Small intestine (tissue), 7 donors: ENCODE data around the gene DPY19L1. TPM values are rescaled to one million over a fixed set of nuclear protein-coding genes. Genes with fewer than 3 reads are reported as not detected.
"Not testable (repeated sequence)": the region's sequence is repeated elsewhere in the genome, so short reads cannot be mapped to it uniquely, and the experiment has no call there.

ENCODE experiments used
- DNase-seq, 2 donors: peaks; one replicate each; pipeline versions ENCODE4 v3.0.0 to v3.0.0-alpha.2; 2013
- FAIRE-seq: peaks from 2 replicates; lab custom pipeline; 2012; peaks lifted over from hg19 to GRCh38; lab: Jason Lieb, UNC
- H3K27ac ChIP-seq, 3 donors: one replicate each; pipeline ENCODE4 v1.5.1; 2013; ENCODE audit warnings: low read length in 2 of 3, mild to moderate bottlenecking in 2 of 3, control low read depth in 1 of 3, inconsistent platforms in 1 of 3, low read depth in 1 of 3, moderate library complexity in 1 of 3
- H3K27me3 ChIP-seq, 3 donors: one replicate each; pipeline ENCODE4 v1.6.1; 2013; ENCODE audit warnings: low read length in 3 of 3, inconsistent platforms in 1 of 3; ENCODE audit not compliant: control insufficient read depth in 3 of 3, insufficient read depth in 3 of 3
- H3K36me3 ChIP-seq, 3 donors: one replicate each; pipeline ENCODE4 v1.6.1; 2013; ENCODE audit warnings: low read length in 3 of 3, inconsistent platforms in 1 of 3, low read depth in 1 of 3, mild to moderate bottlenecking in 1 of 3, moderate library complexity in 1 of 3; ENCODE audit not compliant: control insufficient read depth in 3 of 3, insufficient read depth in 2 of 3
- H3K4me1 ChIP-seq, 3 donors: one replicate each; pipeline ENCODE4 v1.6.1; 2013; ENCODE audit warnings: low read length in 2 of 3, inconsistent platforms in 1 of 3, low read depth in 1 of 3, mild to moderate bottlenecking in 1 of 3, moderate library complexity in 1 of 3; ENCODE audit not compliant: control insufficient read depth in 3 of 3, insufficient read depth in 2 of 3
- H3K4me3 ChIP-seq, 3 donors: one replicate each; pipeline ENCODE4 v1.5.1; 2013; ENCODE audit warnings: low read length in 3 of 3, control low read depth in 1 of 3, inconsistent platforms in 1 of 3, low read depth in 1 of 3, mild to moderate bottlenecking in 1 of 3, moderate library complexity in 1 of 3
- H3K9me3 ChIP-seq, 2 donors: one replicate each; pipeline ENCODE4 v1.6.1; 2013; ENCODE audit warnings: low read depth in 1 of 2, low read length in 1 of 2; ENCODE audit not compliant: control insufficient read depth in 2 of 2, insufficient read depth in 1 of 2
- whole genome bisulfite sequencing, 3 donors: extraction: QIAGEN DNeasy Blood & Tissue Kit; methylation state at CpG; one replicate each; pipeline ENCODE4 v1.1.7; 2013; 5-methylcytosine and 5-hydroxymethylcytosine counted together
- polyA plus RNA-seq, 4 donors: library from polyadenylated mRNA; stranded (reverse) in 3 of 4; unstranded in 1 of 4; fragments of 200-250 nt in 3 of 4; fragments of 120-200 nt in 1 of 4; gene quantifications; one replicate each; pipeline versions ENCODE4 v1.2.1 to v1.2.3, GENCODE V29; 2013
- donor health status: healthy with polysubstance abuse.
- donor health status: control.
- donor health status: control.
- donor health status: Bipolar disorder and iron deficiency.
- donor health status: healthy.

DPY19L1 gene
- polyA plus RNA-seq, 4 donors, result 0.89 to 10.5 (median 5.8) TPM

- Histone ChIP-seq H3K4me1 (no peaks in the 10 kb centered on the region), H3K36me3 (no peaks in the 10 kb centered on the region), H3K27me3 (no peaks in the 10 kb centered on the region), H3K4me3 (no peak overlapping the region), H3K9me3 (no peaks in the 10 kb centered on the region), H3K27ac (peak overlapping the region in 1 of 3 donors; percentile 62)
- FAIRE-seq, result no peak
- DNase-seq, result peak in 1 of 2 donors; percentile 28
- 61 to 64% (median 63%) methylated on average over 12 of the region's 12 CpGs for WGBS, 3 donors
These were observed 45.1 kb downstream of the DPY19L1 start for GRCh38 chr7:34991938-34992840.

- FAIRE-seq, H3K27me3 ChIP-seq, H3K27ac ChIP-seq, H3K9me3 ChIP-seq, H3K36me3 ChIP-seq, H3K4me3 ChIP-seq, H3K4me1 ChIP-seq, DNase-seq: not testable (repeated sequence)
- 44 to 65% (median 56%) methylated on average over 2 of the region's 2 CpGs for WGBS, 3 donors
These were observed 48.7 kb downstream of the DPY19L1 start for GRCh38 chr7:34988442-34989125.

GRCh38 chr7:34985155-34985554, 52.1 kb downstream of the DPY19L1 start:
- not testable (repeated sequence) for H3K9me3 ChIP-seq, FAIRE-seq, H3K4me3 ChIP-seq, DNase-seq, H3K27ac ChIP-seq, H3K4me1 ChIP-seq, H3K27me3 ChIP-seq, H3K36me3 ChIP-seq
- WGBS, 3 donors, result 81 to 84% (median 82%) methylated on average over 3 of the region's 3 CpGs

DNA sequence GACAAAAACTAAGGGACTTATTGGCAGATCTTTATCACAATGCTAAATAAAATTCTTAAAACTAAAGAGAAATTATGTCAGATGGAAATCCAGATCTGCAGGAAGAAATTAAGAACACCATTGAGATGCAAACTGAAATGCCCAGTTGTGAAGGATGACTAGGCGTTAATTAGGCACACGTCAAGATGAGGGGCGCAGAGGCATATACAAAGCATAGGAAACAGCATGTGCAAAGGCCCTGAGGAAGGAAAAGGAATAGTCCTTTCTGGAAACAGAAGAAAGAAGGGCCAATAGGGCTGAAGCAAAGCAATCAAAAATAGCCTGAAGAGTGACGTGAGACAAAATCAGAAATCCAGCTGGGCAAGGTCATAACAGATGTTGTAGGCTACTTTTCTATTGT, 53.1 kb downstream of the DPY19L1 start:
- not testable (repeated sequence) for H3K27ac ChIP-seq, H3K27me3 ChIP-seq, FAIRE-seq, H3K4me3 ChIP-seq, H3K36me3 ChIP-seq, H3K4me1 ChIP-seq, DNase-seq, H3K9me3 ChIP-seq
- 98 to 99% (median 98%) methylated on average over 4 of the region's 4 CpGs for whole genome bisulfite sequencing, 3 donors

DNA sequence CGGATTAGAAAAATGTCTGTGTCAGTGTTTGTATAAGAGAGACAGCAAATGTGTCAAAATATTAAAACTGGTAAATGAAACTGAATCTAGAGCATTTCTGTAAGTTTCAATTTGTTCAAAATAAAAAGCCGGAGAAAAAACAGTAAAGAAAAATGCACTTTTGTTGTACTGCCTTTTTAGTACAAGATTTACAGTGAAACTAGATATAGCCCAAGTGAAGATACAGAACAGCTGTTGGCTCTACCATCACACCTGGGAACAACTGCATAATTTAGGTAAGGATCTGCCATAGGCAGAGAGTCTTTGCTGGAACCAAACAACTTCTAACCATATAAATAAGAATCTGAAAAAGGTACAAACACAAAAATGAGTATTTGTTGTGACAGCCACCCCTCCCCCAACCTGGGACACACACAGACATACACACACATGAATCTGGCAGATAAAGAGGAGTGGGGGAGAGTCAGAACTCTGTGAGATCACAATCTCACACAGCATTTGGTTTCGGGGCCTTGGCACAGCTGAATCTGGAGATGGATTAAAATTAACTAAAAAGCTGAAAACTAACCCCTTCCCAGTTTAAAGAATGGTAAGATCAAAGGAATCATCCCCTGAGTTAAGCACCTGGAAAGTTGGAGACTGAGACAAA, 54.8 kb downstream of the DPY19L1 start:
- FAIRE-seq (no peak), DNase-seq (no peak)
- H3K9me3 ChIP-seq, result no peaks in the 10 kb centered on the region
- WGBS, 3 donors, result 79 to 86% (median 86%) methylated on average over 3 of the region's 3 CpGs
- no peaks in the 10 kb centered on the region for H3K27me3 ChIP-seq
- H3K27ac ChIP-seq, result no peak overlapping the region
- no peak overlapping the region for H3K4me3 ChIP-seq
- no peaks in the 10 kb centered on the region for H3K4me1 ChIP-seq
- H3K36me3 ChIP-seq, result no peaks in the 10 kb centered on the region

- not testable (repeated sequence) for H3K27me3 ChIP-seq, H3K4me3 ChIP-seq, H3K36me3 ChIP-seq, H3K9me3 ChIP-seq, H3K27ac ChIP-seq, DNase-seq, H3K4me1 ChIP-seq
- 80 to 91% (median 89%) methylated on average over 2 of the region's 2 CpGs for WGBS, 3 donors
- peak; percentile 26 for FAIRE-seq
These were observed 58.2 kb downstream of the DPY19L1 start for GRCh38 chr7:34979124-34979523.

DNA sequence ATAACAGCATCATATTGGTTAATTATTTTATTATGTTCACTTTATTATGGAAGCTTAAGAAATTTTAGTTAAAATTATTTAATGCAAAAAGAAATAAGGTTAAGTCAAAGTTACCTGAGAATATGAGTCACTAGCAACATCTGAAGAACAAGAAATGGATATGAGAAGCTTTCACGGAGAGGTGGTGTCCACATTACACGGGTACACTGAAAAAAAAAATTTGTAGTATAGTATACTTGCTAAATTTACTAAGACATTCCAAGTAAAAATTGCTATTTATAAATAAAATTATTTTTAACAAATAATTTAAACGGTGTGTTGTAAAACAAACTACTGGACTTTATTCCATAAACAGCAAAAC, 63.9 kb downstream of the DPY19L1 start:
- H3K27ac ChIP-seq, result no peak overlapping the region
- H3K4me1 ChIP-seq, result no peaks in the 10 kb centered on the region
- DNase-seq (no peak), FAIRE-seq (peak; percentile 36)
- WGBS, 3 donors, result 90 to 97% (median 92%) methylated on average over 3 of the region's 3 CpGs
- no peak overlapping the region for H3K4me3 ChIP-seq
- H3K27me3 ChIP-seq, result no peaks in the 10 kb centered on the region
- H3K36me3 ChIP-seq, result peaks cover 0 to 2% (median 2%) of the 10 kb centered on the region in 3 donors
- H3K9me3 ChIP-seq, result no peaks in the 10 kb centered on the region

GRCh38 chr7:34972739-34973399, 64.4 kb downstream of the DPY19L1 start:
- H3K9me3 ChIP-seq, H3K27me3 ChIP-seq, H3K36me3 ChIP-seq, H3K4me3 ChIP-seq, DNase-seq, FAIRE-seq, H3K27ac ChIP-seq, H3K4me1 ChIP-seq: not testable (repeated sequence)
- WGBS, 3 donors, result 59 to 80% (median 79%) methylated on average over 1 of the region's 1 CpG
